ENCODE measurements around the gene PLP2.
"Not testable (repeated sequence)": the region's sequence is repeated elsewhere in the genome, so short reads cannot be mapped to it uniquely, and the experiment has no call there.

The PLP2 gene

DNA sequence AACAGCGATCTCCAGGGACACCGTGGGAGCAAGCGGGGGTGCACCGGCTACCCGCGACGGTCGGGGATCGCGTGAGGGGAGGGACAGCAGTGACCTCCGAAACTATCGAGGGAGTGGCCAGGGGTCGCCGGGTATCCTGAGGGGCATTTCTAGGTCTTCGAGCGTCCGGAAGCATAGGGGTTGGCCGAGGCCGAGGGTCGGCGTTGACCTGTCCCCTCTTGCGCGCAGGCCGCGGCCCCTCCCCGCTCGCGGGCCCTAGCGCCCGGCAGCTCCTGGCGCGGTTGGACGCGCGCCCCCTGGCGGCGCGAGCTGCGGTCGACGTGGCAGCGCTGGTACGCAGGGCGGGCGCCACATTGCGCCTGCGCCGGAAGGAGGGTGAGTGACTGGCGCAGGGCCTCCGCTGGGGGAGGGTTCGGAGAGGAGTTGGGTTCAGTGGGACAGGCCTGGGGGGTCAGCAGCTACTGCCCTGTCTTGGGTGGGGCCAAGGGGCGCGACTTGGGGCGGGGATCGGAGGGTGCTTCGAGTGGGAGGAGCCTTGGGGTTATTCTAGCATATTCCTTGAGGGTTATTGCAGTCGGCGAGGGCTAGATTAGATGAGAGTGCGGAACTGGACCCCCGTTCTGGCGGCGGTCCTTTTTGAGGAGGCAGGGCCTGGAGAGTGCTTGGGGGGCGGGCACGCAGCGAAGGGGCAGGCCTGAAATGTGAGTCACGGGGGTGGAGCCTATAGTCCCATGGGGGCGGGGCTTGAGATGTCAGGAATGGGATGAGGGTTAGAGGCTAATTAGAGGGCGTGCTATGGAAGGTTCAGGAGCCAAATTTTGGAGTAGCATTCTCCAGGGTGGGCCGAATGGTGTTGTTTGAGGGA lies 7.9 kb upstream of the PLP2 start:
- DNase-seq (ENCODE audit: low spot score): peak; percentile 80

DNA sequence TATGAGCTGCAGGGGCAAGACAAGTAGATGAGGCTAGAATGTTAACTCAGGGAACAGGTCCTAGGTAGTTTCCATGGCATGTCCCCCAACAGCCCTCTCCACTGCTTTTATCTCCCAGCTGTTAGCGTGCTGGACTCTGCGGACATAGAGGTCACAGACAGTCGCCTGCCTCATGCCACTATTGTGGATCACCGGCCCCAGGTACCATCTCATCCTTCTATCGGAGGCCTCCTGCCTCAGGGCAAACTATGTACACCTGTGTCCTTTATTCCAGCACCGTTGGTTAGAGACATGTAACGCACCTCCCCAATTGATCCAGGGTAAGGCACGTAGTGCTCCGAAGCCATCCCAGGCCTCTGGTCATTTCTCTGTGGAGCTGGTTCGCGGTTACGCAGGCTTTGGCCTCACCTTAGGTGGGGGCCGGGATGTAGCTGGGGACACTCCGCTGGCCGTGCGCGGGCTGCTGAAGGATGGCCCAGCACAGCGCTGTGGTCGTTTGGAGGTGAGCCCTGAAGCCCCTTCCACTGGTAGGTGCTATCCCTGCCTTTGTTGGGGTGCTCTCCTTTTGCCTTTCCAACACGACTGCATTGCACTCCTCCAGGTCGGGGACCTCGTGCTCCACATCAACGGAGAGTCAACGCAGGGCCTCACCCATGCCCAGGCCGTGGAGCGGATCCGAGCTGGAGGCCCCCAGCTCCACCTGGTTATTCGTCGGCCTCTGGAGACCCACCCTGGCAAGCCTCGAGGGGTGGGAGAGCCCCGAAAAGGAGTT lies 6.9 kb upstream of the PLP2 start:
- DNase-seq (ENCODE audit: low spot score): no peak

DNA sequence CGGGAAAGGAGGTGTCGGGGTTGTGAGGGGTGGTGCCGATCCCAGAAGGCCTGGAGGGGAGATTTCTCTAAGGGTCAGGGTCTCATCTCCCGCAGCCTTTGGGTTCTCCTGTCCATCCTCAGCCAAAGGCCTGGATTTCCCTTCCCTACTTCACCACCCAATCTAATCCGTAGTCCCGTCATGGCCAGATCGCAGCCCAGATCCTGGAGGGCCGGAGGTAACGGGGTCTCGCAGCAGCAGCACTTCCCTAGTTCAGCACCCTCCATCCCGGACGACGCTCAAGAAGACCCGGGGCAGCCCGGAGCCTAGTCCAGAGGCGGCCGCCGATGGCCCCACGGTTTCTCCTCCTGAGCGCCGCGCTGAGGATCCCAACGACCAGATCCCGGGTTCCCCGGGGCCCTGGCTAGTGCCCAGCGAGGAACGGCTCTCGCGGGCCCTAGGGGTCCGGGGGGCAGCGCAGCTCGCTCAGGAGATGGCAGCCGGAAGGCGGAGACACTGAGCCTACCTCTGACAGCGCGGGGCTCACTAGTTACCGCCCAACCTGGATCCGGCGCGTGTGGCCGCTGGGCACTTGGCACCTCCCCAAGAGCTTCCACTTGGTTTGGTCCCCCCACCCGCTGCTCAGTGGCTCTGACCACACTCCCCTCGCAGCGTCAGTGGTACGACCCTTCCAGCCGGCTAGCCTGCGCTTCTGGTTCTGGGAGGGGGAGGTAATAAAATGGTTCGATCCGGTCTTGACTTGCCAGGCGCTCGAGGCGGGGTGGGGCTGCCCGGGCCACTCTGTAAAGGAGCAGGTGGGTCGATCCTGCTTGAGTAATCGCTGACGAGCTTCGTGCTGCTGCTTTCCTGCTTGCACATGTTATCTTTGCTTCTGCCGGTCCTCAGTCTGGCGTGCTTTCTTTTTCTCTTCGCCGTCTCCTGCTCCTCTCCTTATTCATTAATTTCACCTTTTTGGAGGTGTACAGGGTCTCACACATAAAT lies 5.5 kb upstream of the PLP2 start:
- peak; percentile 77 for DNase-seq (ENCODE audit: low spot score)

DNA sequence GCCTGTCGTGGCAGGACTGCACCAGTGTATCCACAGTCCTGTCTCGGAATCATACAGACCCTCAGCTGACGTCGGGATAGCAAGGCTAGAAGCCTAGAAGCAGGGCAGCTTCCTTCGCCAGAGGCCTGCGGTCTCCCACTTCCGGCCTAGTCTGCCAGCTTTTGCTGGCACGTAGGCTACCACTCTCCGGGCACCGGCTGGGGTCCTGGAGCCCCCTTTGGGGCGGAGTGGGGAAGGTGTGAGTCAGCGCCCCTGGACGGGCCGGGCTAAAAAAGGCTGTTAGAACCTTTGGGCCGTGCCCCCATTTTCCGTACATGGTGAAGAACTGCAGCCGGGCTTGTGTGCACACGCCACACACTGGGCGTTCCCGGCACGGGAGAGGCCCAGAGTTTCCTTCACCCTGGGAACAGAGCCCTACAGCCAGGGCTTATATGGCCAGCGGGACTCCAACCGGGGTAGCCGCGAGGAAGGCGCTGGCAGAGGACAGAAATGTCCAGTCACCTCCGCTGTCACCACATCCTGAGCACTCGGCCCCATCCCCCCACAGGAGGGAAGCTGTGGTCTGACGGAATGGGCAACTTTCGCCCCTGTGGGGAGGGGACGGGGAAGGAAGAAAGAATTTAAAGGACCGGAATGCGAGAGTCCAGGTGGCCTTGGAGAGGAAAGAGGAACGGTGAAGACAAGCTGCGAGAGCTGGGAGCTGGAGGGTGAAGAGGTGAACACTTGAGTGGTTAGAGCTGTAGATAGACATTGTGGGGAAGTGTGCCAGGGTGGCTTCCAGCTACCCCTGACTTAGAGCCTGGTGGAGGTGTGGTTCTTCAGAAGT lies 4.6 kb upstream of the PLP2 start:
- DNase-seq (ENCODE audit: low spot score): peak; percentile 73

- DNase-seq (ENCODE audit: low spot score): no peak
Measured at GRCh38 chrX:49167740-49168108, 4.0 kb upstream of the PLP2 start.

GRCh38 chrX:49172280-49172780 lies 632 bp downstream of the PLP2 start:
- peak; percentile 67 for DNase-seq (ENCODE audit: low spot score)

DNA sequence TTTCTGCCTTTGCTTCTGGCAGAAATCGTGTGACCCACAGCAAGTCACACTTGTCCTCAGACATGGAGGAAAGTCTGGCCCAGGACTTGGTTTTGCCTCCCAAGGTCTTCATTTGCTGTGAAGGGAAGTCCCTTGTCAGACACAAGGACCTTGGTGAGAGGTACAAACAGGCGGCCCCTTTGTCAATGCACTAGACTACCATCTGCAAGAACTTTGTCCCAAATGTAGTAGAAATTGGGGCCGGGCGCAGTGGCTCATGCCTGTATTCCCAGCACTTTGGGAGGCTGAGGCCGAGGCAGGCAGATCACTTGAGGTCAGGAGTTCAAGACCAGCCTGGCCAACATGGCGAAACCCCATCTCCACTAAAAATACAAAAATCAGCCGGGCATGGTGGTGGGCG lies 1.8 kb downstream of the PLP2 start:
- DNase-seq (ENCODE audit: low spot score): not testable (repeated sequence)

- DNase-seq (ENCODE audit: low spot score): no peak
Measured at GRCh38 chrX:49174723-49175122, 3.0 kb downstream of the PLP2 start.

- DNase-seq (ENCODE audit: low spot score): no peak
Measured at GRCh38 chrX:49175435-49176274, 4.0 kb downstream of the PLP2 start.

- no peak for DNase-seq (ENCODE audit: low spot score)
Measured at GRCh38 chrX:49176421-49177326, 5.0 kb downstream of the PLP2 start.

- DNase-seq (ENCODE audit: low spot score): no peak
Measured at GRCh38 chrX:49177338-49177833, 5.7 kb downstream of the PLP2 start.

DNA sequence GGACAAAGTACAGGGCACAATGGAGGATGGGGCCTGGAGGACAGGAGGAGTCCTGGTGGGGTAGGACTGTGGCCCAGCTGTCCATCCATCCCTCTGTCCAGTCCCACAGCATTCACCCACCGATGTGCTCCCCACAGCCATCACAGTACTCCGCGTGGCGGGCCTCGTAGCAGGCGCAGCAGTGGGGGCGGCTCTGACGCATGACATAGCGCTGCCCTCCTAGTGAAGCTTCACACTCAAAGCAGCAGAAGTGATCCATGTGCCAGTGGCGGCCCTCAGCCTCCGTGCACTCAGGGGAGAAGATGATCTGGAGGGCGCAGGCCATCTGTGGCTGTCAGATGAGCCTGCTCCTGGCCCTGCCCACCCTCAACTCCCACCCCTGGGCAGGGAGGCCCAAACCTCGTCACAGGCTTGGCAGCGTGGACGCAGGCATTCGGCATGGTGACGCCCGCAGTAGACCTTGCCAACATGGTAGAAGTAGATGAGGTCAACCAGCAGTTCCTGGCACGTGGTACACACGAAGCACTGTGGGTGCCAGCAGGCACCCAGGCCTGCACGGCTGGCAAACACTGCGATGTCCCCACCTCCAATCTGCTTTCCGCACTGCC lies 6.3 kb downstream of the PLP2 start:
- no peak for DNase-seq (ENCODE audit: low spot score)

GRCh38 chrX:49178537-49178936 lies 6.8 kb downstream of the PLP2 start:
- no peak for DNase-seq (ENCODE audit: low spot score)

DNA sequence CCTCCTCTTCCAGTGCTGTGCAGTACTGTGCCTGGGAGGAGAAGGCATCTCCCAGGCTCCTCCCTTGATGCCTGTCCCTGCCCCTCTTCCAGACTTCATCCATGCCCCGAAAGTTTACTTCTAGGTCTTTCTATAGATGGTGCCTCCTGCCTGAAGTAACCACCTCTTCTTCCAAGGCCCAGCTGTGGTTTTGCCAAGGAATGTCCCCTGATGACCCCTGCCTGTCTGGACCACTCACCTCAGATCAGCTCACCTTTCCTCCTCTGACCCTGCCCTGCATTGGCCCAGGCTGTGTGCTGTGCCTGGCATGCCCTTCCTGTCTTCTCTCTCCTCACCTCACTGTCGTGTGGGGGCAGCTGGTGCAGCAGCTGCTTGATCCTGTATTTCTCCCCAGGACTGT lies 7.7 kb downstream of the PLP2 start:
- no peak for DNase-seq (ENCODE audit: low spot score)

DNA sequence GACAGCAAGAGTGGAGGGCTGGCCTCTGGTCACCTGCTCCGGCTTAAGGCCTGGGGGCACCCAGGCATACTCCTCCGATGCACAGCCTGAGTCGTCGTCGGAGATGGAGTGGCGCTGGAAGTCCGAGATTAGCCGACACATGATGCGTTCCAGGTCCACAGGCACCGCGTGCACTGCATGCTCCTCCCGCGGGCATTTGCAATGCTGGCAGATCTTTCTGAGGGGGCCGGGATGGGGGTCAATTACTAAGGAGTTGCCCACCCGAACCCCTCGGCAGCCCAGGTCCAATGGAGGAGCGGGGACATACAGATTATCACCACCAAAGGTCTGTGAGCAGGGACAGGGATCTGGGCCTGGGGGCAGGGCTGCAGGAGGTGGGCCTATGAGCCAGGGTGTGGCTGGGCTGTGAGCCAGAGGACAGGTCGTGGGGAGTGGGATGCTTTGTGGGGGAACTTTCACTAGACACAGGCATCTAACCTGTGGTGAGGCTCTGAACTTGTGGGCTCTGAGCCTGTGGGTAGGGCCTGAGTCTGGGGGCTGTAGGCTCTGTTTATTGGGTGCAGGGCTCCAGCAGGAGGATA lies 12.1 kb downstream of the PLP2 start:
- DNase-seq (ENCODE audit: low spot score): no peak

DNA sequence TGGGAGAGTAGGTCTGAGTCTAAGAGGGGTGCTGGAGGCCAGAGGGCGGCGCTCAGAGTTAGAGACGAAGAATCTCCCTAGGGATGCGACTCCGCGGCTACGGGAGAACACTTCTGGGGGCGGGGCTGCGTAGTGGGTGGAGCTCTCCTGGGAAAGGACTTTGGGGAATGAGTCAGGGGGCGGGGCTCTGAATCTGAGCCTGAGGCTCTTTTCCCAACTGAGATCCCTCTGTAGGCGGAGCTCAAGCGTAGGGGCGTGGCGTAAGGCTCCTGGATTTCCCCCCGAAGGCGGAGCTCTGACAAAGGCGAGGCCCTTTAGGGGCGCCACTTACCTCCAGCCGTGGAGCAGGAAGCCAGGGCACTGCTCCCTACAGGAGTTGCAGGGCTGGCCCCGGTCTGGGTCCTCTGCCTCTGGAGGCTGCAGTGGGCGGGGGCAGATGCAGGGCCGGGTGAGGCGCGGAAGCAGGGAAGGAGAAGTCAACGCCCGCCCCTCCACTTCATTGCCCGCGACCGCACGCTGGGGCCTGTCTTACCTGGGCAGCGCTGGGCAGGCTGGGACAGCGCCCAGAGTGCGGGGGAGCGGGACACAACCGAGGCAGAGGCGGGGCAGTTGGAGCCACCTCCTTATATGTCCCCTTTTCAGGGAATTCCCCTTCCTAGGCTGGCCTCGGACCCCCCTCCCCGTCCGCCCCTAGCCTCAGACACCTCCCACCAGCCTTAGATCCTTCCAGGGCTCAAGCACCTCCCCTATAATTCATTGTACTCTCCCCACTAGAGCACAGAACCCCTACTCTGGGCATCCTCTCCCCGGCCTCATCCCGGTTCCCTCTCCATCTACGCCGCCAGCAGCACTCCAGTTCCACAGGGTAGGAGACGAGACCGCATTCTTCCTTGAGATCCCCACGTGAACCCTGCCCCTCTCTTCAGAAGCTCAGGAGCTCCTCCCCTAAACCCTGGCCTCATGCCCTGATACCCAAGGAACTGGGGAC lies 12.9 kb downstream of the PLP2 start:
- peak; percentile 32 for DNase-seq (ENCODE audit: low spot score)

All from activated CD4-positive, alpha-beta T cell treated with anti-CD3 and anti-CD28 coated beads, Interleukin-2, Interleukin-4, amounts not matched to agents 100 ng/mL and 50 ng/mL, durations not matched to agents 16 hours and 8 hours (primary cell).